Rectal smooth muscle tissue (tissue), 1 donor: ENCODE data around the gene SMPD1.

Source experiments
- H3K27ac ChIP-seq: one replicate; pipeline ENCODE4 v1.7.0; 2013; ENCODE audit warnings: low read depth, low read length, inconsistent platforms
- H3K27me3 ChIP-seq: one replicate; pipeline ENCODE4 v1.7.0; 2013; ENCODE audit warnings: low read length; ENCODE audit not compliant: control insufficient read depth, insufficient read depth
- H3K36me3 ChIP-seq: one replicate; pipeline ENCODE4 v1.7.0; 2013; ENCODE audit warnings: low read length; ENCODE audit not compliant: control insufficient read depth, insufficient read depth
- H3K4me1 ChIP-seq: one replicate; pipeline ENCODE4 v1.7.0; 2013; ENCODE audit warnings: low read length; ENCODE audit not compliant: control insufficient read depth, insufficient read depth
- H3K4me3 ChIP-seq: one replicate; pipeline ENCODE4 v1.7.0; 2013; ENCODE audit warnings: low read length
- H3K9ac ChIP-seq: one replicate; pipeline ENCODE4 v1.7.0; 2013; ENCODE audit warnings: low read length

Gene SMPD1

DNA sequence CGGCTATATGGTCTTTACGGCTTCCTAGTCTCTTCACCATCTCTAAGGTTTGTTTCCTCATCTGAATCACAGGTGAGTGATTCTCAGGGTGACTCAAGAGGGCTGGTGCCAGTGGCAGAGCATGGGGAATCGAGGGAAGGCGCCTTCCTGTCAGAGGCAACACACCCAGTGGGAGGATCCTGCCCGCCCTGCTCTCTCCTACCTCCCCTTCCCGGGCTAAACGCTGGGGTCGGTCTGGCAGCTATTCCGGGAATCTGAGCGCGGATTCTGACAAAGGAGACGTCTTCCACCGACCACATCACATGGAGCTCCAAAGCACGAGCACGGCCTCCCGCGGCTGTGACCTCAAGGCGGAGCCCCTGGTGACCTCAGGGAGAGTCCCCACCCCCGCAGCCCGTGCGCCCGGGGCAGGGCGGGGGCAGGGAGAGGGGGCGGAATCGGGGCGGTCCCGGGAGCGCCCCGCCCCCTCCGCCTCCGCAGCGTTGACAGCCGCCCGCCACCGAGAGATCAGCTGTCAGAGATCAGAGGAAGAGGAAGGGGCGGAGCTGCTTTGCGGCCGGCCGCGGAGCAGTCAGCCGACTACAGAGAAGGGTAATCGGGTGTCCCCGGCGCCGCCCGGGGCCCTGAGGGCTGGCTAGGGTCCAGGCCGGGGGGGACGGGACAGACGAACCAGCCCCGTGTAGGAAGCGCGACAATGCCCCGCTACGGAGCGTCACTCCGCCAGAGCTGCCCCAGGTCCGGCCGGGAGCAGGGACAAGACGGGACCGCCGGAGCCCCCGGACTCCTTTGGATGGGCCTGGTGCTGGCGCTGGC, at the start of gene SMPD1:
Gene SMPD1 (plus strand): TSS at position 570 of the 813 bp plus-strand sequence. CDS start 125 bp downstream, at position 695.
- peak within 1 kb of the TSS; percentile 88 for H3K27ac ChIP-seq
- H3K4me1 ChIP-seq = peaks cover 6% of the 10 kb centered on the region
- H3K36me3 ChIP-seq = peaks cover 7% of the 10 kb centered on the region
- peak within 1 kb of the TSS; percentile 66 for H3K9ac ChIP-seq
- peak within 1 kb of the TSS; percentile 69 for H3K4me3 ChIP-seq
- H3K27me3 ChIP-seq = no peaks in the 10 kb centered on the region

DNA sequence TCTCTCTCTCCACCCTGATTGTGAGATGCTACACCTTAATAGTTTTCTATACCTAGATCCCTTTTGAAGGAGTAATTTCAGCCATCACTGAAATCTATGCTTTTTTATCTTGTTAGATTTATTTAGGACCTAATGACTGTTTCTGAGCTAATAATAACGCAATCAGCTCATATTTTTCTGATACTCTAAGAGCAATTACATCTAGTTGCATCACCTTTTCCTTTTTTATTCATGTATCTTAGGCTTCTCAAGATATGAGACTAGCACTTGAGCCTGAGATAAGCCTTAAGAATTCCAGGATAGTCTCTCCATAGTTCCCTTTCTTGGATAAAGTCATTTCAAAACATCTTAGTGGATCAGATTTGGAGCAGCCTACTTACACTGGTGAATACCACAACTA, 44.9 kb upstream of the SMPD1 start:
- no peaks in the 10 kb centered on the region for H3K36me3 ChIP-seq
- H3K9ac ChIP-seq = no peak overlapping the region
- no peaks in the 10 kb centered on the region for H3K27me3 ChIP-seq
- no peak overlapping the region for H3K27ac ChIP-seq
- H3K4me3 ChIP-seq = no peak overlapping the region
- no peaks in the 10 kb centered on the region for H3K4me1 ChIP-seq

DNA sequence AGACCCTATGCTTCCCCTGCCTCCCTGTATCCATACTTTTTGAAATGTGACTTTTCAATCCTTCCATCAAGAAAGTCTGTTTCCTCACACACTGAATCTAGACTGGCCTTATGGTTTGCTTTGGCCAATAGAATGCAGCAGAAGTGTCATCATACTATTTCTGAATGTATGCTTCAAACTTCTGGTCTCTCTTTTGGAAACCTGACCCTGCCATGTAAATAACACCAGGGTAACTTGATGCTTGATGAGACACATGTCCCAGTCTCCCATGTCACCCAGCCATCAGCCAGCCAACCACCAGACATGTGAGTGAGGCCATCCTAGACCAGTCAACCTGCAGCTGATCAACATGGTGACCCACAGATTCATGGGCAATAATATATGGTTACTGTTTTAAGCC, 40.2 kb upstream of the SMPD1 start:
- no peaks in the 10 kb centered on the region for H3K36me3 ChIP-seq
- no peaks in the 10 kb centered on the region for H3K4me1 ChIP-seq
- H3K9ac ChIP-seq = no peak overlapping the region
- no peak overlapping the region for H3K4me3 ChIP-seq
- H3K27me3 ChIP-seq = no peaks in the 10 kb centered on the region
- no peak overlapping the region for H3K27ac ChIP-seq

DNA sequence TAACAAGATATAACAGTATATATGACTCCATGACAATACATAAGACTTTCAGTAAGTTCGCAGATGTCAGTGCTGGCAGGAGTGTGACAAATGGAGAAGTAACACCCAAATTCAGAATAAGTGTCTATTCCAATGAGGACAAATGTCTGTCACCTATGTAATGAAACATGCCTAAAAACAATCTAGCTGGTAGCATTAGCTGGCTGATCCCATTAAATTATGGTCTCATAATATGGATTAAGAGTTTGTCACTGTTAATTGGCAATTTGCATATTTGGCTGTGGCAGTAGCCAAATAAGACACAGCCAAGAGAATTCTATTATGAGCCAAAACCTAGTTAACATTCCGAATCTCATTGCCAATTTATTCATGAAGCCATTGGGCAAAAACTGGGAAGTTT, 39.8 kb upstream of the SMPD1 start:
- no peak overlapping the region for H3K27ac ChIP-seq
- H3K4me1 ChIP-seq = no peaks in the 10 kb centered on the region
- H3K36me3 ChIP-seq = no peaks in the 10 kb centered on the region
- H3K4me3 ChIP-seq = no peak overlapping the region
- no peak overlapping the region for H3K9ac ChIP-seq
- H3K27me3 ChIP-seq = no peaks in the 10 kb centered on the region

DNA sequence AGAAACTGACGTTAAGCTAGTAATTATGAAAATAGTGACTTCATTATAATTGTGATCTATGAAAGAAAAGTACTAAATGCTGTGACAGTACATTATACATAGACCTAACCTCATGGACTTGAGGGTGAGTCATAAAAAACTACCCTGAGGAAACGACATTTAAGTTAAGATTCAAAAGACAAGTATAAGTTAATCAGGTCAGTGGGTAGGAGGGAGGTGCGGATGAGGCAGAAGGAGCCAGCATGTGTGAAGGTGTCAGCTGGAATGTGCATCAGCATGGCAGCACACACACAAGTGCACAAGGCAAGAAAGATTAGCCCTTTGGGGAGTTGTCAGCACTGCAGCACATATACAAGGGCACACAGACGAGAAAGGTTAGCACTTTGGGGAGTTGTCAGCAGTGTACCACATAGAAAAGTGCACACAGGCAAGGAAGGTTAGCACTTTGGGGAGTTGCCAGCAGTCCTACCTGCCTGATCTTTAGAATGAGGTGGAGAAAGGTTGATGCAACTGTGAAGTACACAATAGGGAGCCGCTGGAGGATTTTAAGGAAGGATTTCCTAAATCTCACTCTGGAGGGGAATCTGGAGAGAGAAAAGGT, 38.4 kb upstream of the SMPD1 start:
- Histone ChIP-seq H3K27me3 (no peaks in the 10 kb centered on the region), H3K9ac (no peak overlapping the region), H3K4me3 (no peak overlapping the region), H3K36me3 (no peaks in the 10 kb centered on the region), H3K27ac (no peak overlapping the region), H3K4me1 (peaks cover 4% of the 10 kb centered on the region)

DNA sequence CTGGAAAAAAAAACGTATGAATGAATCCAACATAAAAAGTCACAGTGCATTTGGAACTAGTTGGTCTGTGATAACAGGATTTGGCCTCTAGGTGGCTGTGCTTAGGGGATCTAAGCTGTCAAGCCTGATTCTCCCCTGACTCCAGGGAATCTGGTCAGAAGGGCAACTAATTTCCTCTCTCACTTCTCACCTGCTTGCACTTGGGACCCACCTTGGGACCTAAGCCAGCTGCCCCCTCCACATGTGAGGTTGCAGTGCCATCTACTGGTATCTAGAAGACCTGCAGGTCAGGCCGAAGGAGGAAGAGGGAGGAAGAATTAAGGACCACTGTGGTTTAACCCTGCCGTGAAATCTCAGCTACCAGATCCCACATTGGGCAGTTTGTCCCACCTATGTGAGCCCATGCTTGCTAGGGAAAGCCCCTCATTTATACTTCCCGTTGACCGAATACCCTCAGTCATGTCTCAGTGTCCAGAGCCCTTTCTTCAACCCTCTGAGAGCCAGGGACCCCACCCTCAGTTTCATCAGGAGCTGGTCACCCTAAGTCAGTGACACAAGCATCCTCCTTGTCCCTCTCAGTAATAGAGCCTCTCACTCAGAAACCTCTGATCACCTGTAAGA, 36.8 kb upstream of the SMPD1 start:
- no peaks in the 10 kb centered on the region for H3K27me3 ChIP-seq
- no peak overlapping the region for H3K4me3 ChIP-seq
- peaks cover 4% of the 10 kb centered on the region for H3K4me1 ChIP-seq
- H3K27ac ChIP-seq = no peak overlapping the region
- H3K9ac ChIP-seq = no peak overlapping the region
- no peaks in the 10 kb centered on the region for H3K36me3 ChIP-seq

DNA sequence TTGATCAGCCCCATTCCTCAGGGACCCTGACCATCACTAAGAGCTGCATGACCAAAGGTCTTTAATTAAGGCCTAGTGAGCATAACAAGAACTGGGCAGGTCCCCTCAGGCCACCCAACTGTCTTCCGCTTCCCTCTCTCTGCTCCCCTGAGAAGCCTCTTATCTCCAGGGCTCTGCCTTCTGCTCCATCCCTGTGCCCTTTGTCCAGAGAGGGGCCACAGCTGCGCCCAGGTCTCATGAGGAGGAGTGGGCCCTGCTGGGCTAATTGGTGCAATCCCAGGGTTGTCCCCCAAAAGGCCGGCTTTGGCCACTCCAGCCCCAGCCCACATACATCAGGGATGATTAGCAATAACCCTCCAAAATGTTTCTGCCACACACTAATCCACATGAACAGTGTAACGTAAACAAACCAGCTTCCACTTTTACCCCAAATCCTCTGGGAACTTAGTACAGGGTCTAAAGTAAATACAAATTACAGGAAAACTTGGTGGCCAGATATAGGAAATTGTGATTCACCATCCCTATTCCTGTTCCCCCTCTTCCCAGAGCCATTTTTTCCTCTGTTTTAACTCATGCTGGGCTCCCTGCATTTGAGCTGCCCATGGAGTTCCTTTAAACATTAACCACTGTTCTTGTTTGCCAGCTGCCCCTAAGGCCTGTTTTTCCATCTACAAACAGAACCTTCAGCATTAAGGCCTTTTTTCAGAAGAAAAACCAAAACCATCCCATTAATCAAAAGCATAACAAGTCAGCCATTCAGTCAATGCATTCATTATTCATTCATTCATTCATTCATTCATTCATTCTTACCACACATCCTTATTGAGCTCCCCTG, 35.4 kb upstream of the SMPD1 start:
- Histone ChIP-seq H3K4me3 (no peak overlapping the region), H3K9ac (no peak overlapping the region), H3K27ac (no peak overlapping the region), H3K27me3 (no peaks in the 10 kb centered on the region), H3K36me3 (no peaks in the 10 kb centered on the region), H3K4me1 (peaks cover 4% of the 10 kb centered on the region)

DNA sequence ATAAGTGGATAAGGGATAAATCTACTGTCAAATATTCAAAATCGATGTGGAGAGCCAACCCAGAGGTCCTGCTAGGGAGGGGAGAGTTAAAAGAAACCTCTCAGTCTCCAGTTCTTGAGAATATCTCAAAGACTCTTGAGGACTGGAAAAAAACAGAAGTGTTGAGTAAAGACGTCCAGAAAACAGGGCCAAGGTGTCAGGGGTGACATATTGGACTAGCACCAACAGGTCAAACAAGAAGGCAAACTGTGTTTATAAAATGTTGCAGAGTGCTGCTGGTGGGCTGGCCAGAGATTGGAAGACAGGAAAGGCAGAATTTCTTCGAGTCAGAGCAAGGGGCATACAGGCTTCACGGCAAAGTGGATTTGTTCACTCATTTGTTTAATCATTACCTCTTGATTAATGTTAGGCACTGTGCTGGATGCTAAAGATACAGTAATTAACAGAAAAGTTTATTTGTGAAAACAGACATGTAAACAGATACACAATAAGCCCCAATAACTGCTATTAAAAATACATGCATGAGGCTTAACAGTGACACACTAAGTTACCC, 33.7 kb upstream of the SMPD1 start:
- H3K9ac ChIP-seq = no peak overlapping the region
- no peaks in the 10 kb centered on the region for H3K36me3 ChIP-seq
- H3K4me1 ChIP-seq = peaks cover 4% of the 10 kb centered on the region
- H3K4me3 ChIP-seq = no peak overlapping the region
- H3K27me3 ChIP-seq = no peaks in the 10 kb centered on the region
- H3K27ac ChIP-seq = peak overlapping the region; percentile 21

DNA sequence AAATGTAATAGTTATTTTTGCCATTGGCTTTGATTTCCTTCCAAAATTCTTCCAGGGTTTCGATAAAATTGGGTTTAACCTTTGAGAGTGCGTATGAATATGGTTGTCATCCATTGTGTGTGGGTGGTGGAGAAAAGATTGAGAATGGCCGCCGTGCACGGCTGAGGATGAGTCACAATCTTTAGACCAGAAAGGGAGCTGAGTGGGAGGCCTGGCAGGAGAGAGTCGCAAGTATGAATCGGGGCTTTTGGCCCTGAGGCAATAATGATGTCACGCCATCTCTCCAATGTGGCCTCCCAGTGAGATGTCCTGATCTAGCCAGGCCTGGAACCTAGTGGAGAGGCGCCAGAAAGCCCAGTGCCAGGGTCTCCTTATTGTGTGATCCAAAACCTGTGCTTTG, 33.1 kb upstream of the SMPD1 start:
- Histone ChIP-seq H3K27me3 (no peaks in the 10 kb centered on the region), H3K27ac (peak overlapping the region; percentile 43), H3K9ac (no peak overlapping the region), H3K4me3 (no peak overlapping the region), H3K36me3 (no peaks in the 10 kb centered on the region), H3K4me1 (peaks cover 4% of the 10 kb centered on the region)

DNA sequence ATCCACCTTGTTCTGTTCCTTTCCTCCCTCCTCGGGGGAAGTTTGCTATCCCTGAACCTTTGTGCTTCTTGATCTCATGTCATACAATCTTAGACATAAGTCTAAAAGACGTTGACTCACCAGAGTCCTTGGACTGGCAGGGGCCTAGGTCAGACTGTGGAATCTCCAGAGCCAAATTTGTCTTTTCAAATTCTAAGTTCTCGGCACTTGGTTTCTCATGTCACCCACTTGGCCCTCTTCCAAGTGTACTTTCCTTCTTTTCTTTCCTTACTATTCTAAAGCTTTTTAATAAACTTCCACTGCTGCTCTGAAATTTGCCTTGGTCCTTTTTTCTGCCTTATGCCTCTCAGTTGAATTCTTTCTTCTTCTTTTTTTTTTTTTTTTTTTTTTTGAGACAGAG, 30.1 kb upstream of the SMPD1 start:
- Histone ChIP-seq H3K36me3 (no peaks in the 10 kb centered on the region), H3K4me3 (no peak overlapping the region), H3K4me1 (peaks cover 4% of the 10 kb centered on the region), H3K27ac (no peak overlapping the region), H3K27me3 (no peaks in the 10 kb centered on the region), H3K9ac (no peak overlapping the region)

DNA sequence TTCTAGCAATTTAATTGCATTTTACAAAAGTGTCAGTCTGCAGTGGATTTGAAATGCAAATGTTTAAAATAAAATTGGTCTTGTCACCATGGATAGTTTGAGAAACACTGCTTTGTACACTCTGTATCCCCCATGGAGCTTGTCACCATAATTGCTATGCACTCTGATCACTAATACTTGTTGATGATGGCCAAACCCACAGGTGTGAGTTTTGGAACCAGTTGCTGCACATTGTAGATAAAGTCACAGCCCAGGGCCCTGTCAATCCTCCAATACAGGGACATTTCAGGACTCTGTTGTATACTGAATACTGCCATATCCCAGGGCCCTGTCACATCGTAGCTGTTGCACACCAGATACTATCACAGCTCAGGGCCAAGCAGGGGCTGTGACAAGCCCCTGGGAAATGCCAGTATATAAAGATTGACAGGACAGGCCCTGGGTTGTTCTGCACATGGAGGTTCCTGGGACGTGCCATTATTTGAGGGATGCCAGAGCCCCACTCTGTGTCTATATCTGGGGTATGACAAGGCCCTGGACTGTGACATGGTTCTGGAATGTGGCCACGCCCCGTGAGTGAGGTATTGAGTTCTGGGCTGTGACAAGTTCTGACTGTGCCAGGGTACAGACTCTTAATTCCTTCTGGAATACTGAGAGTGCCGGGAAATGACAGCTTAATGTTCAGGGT, 27.9 kb upstream of the SMPD1 start:
- no peaks in the 10 kb centered on the region for H3K4me1 ChIP-seq

More for the DNA sequence above, 27.9 kb upstream of the SMPD1 start:
- no peak overlapping the region for H3K4me3 ChIP-seq
- no peak overlapping the region for H3K9ac ChIP-seq
- H3K27me3 ChIP-seq = no peaks in the 10 kb centered on the region
- H3K27ac ChIP-seq = no peak overlapping the region
- H3K36me3 ChIP-seq = no peaks in the 10 kb centered on the region
